ENCODE data around the gene CNTNAP5.
A peak's percentile ranks its signal among the peaks of the same experiment; 100 is the strongest.

The CNTNAP5 gene

DNA sequence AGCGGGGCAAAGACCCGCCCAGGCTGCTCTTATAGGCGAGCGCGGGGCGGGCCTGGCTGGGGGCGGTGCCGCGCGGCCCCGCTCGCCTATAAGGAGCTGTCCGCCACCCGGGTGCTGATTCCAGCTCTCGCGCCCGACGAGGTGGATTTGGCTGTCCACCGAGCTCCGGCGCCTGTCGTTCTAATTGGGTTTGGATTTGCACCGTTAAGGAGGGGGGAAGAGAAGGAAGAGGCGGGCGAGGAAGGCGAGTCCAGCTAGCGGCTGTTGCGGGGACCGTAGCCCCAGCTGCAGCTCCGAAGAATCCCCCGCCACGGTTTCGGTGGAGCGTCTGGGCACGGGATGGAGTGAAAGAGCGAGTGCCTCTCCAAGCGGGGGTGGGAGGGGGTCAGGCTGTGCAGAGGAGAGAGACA is at the start of gene CNTNAP5:
Gene CNTNAP5, plus strand, starts transcription at position 117 of the 410 bp plus-strand sequence. CDS start 364 bp downstream, outside the sequence.
- DNase-seq, result peak; percentile 54

DNA sequence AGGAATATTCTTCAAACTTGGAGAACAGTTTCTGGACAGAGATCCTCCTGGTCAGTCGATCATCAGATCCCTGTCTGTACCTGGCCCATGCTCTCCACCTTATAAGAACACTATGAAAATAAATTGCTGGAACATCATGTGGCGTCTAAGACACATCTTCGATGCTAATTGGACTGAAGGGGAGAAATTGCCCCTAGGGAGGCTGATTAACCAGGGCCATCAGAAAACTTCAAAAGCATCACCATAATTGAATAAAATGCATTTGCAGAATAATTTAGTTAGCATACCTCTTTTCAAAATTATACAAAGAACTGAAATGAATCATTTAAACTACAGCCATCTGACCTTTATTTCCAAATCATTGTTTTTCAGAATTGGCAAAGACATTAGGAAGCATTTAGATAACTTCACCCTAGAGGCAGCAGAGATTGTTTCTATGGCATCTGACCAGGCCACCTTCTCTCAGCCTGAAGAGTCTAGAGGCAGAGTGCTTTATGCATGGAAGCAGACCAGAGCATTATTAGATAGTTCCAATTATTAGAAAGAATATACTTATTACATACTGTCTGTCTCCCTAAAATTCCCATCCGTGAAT is 48.9 kb upstream of the CNTNAP5 start:
- no peak for DNase-seq

- DNase-seq, result peak; percentile 60
These were observed 31.3 kb upstream of the CNTNAP5 start for GRCh38 chr2:123993728-123994323.

GRCh38 chr2:123999681-124000080 is 25.4 kb upstream of the CNTNAP5 start:
- DNase-seq, result no peak

GRCh38 chr2:124001696-124002430 is 23.2 kb upstream of the CNTNAP5 start:
- no peak for DNase-seq

GRCh38 chr2:124018890-124019289 is 6.2 kb upstream of the CNTNAP5 start:
- no peak for DNase-seq

DNA sequence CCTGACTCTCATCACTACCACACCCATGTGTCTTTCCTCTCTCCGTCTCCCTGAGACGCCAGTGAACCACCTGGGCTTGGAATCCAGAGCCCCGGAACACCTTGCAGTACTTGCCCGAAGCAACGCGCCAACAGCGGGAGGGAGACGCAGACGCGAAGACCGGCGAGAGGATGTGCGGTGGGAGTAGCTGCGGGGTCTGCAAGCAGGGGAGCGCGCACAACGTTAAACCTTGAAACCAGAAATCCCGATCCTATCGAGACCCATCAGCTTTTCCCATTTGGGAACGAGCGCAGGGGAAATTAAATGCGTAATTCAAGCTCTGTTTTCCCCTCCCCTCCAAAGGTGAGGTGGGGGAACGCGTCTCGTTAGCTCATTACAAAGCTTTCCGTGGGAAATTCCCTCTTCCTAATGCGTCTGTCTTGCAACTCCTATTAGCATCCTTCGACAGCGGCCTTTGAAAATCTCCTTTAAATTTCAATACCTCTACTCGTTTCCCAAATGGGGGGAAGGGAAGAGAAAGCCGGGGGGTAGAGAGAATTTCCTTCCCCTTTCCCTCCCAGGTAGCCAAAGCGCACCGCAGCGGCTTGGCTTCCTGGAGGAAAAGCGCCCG is 421 bp upstream of the CNTNAP5 start:
- DNase-seq, result no peak

DNA sequence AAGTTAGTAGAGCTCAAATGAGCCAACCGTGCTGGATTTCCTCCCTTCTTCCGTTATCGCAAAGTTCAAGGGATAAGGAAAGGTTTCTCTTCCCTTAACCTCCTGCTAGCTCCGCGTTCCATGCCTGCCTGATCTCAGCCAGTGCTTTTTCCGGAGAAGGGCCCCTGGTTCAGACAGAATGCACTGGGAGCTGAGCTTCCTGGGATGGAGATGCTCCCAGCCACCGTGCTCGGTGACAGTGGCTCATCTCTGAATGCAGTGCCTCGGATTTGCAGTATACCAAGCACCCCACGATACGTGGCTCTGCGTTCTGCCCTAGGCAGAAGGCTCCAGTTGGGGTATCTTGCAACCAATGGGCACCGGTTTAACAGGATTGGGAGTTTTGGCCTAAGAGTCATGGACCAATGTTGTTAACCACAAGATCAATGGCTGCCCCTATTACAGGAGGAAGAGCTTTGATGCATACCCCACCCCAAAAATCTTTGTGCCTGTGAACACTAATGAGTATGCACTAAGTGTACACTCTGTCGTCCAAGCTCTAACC is 876 bp downstream of the CNTNAP5 start:
- DNase-seq, result no peak

GRCh38 chr2:124026503-124026902 is 1.4 kb downstream of the CNTNAP5 start:
- DNase-seq, result no peak

- DNase-seq, result peak; percentile 90
These were observed 2.1 kb downstream of the CNTNAP5 start for GRCh38 chr2:124027182-124027581.

DNA sequence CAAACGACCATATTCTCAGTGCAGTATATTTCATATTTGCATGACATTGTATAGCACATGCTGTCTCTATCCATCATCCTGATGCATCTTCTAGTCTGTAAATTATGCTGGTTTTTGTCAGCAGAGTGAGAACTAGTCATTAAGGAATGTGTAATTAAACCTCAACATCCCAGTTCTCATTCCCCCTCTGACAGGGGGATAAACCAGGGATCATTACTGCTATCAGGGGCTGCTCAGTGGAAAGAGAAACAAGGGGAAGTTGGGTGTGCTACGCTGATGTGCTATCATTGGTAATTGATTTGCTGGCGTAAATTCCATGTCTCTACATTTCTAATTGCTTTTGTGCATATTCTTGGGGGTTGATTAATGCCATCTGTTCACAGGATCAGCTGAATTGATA is 7.7 kb downstream of the CNTNAP5 start:
- no peak for DNase-seq

- DNase-seq, result no peak
These were observed 9.2 kb downstream of the CNTNAP5 start for GRCh38 chr2:124034265-124034664.

DNA sequence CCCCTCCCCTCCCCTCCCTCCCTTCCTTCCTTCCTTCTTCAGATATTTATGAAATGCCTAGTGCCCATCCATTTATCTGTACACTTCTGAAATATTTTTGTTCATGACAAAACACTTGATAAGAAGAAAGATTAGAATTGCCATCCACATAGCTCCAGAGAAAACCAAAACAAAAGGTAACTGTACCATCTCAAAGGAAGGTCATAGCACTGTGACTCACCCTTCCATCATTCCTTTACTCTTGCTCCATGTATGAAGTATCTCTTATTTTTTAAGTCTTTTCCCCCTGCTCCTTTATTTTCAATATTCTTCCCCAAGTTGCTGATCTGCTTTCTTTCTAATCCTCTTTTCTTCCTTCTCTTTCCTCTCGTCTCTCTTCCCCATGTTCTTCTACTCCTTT is 9.9 kb downstream of the CNTNAP5 start:
- DNase-seq, result no peak

DNA sequence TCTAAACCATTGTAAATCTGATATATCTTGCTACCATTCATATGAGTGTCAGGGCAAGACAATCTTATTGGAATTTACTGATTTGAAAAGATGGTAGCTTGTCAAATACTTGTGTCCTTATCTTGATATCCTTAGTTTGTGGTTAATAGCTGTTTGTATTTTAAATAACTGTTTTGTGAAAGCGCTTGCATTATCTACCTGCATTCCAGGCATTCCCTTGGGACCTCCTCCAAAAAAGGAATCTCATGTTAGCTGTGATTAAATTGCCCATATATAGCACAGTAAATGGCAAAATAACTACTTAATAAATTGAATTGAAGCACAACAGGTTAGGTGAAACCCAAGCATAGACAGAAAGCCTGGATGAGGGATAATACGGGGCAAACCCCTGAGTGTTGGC is 13.9 kb downstream of the CNTNAP5 start:
- DNase-seq, result no peak

GRCh38 chr2:124039762-124040291 is 14.7 kb downstream of the CNTNAP5 start:
- DNase-seq, result no peak

- DNase-seq, result no peak
These were observed 20.8 kb downstream of the CNTNAP5 start for GRCh38 chr2:124045894-124046293.

GRCh38 chr2:124046332-124046731 is 21.2 kb downstream of the CNTNAP5 start:
- DNase-seq, result no peak

DNA sequence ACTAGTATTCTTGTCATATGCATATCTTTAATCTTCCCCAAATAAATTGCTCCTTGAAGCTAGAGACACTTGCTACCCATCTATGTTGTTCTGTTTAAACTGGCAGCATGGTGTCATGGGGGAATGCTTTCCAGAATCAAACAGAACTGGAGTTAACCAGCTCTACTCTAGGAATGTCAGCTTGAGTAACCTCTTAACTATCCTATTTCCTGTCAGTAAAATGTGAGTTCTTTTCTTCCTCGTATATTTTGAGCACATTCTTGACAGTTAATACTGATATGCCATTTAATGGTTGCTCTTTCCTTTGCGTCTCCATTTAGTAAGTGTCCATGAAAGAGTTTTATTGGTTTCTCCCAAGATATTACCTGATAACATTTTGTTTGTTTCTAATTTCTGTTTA is 23.0 kb downstream of the CNTNAP5 start:
- no peak for DNase-seq

GRCh38 chr2:124048664-124049063 is 23.6 kb downstream of the CNTNAP5 start:
- no peak for DNase-seq

GRCh38 chr2:124049136-124049535 is 24.0 kb downstream of the CNTNAP5 start:
- no peak for DNase-seq

- no peak for DNase-seq
These were observed 25.9 kb downstream of the CNTNAP5 start for GRCh38 chr2:124050833-124051497.

DNA sequence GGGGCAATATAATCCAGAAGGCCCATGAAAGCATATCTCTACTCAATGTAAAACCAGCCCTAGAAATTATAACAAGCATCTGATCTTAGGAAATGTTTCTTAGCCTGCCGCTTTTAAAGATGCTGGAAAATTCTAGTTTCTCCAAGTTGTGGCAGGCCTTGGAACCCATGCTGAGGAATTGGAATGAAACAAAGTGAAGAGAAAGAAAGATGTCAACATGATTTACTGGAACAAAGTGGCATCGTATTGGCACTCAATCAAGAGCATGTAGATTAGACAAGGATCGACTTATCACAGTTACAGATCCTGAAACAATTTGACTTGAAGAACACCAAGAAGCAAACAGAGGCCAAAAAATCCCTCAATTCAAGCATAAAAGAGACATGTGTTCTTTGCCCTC is 28.7 kb downstream of the CNTNAP5 start:
- DNase-seq, result no peak

DNA sequence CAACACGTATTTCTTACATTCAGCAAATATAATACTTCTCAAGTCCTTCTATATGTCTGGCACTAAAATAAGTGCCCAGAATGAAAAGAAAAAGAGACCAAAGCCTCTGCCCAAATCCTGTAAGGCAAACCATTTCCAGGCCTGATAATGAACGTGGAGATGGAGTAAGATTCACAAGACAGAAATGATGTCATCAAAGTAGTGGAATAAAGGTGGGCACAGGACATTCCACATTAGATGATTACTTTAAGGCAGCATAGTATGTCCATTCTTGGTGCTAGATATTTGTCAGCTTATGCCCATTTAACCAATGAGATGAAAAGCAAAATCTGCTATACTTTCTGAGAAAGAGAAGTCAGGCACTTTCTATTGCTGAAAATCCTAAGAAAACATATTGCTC is 38.5 kb downstream of the CNTNAP5 start:
- DNase-seq, result no peak

Measured in hematopoietic multipotent progenitor cell treated with erythropoietin and hydrocortisone succinate and interleukin-3 and kit ligand, for 8 days (in vitro differentiated cells).